ENCODE measurements around the gene ROPN1.
"Not testable (repeated sequence)": the region's sequence is repeated elsewhere in the genome, so short reads cannot be mapped to it uniquely, and the experiment has no call there.

DNA sequence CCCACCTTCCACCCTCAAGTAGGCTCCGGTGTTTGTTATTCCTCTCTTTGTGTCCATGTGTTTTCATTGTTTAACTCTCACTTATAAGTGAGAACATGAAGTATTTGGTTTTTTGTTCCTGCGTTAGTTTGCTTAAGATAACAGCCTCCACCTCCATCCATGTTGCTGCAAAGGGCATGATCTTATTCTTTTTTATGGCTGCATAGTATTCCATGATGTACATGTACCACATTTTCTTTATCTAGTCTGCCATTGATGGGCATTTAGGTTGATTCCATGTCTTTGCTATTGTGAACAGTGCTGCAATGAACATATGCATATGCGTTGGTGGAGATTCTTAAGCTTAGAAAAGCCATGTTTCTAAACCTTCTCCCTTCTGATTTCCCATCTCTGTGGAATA, 44.3 kb upstream of the ROPN1 start:
- TF ChIP-seq, protein P1, sequence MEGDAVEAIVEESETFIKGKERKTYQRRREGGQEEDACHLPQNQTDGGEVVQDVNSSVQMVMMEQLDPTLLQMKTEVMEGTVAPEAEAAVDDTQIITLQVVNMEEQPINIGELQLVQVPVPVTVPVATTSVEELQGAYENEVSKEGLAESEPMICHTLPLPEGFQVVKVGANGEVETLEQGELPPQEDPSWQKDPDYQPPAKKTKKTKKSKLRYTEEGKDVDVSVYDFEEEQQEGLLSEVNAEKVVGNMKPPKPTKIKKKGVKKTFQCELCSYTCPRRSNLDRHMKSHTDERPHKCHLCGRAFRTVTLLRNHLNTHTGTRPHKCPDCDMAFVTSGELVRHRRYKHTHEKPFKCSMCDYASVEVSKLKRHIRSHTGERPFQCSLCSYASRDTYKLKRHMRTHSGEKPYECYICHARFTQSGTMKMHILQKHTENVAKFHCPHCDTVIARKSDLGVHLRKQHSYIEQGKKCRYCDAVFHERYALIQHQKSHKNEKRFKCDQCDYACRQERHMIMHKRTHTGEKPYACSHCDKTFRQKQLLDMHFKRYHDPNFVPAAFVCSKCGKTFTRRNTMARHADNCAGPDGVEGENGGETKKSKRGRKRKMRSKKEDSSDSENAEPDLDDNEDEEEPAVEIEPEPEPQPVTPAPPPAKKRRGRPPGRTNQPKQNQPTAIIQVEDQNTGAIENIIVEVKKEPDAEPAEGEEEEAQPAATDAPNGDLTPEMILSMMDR (IDR thresholded peaks at IDR 0.05) = not testable (repeated sequence)
- TF ChIP-seq POLR2A, EP300, POLR2AphosphoS5 (IDR thresholded peaks at IDR 0.05): not testable (repeated sequence)

Measured in upper lobe of left lung (tissue), 4 donors.